GM18508 (cell line): ENCODE results near the gene ABCF3.
"Not testable (repeated sequence)": the region's sequence is repeated elsewhere in the genome, so short reads cannot be mapped to it uniquely, and the experiment has no call there.

Experiments used
- ATAC-seq: cut with Tn5 transposase; IDR thresholded peaks from one replicate; pipeline ENCODE4 v1.9.1; 2021; ENCODE audit warnings: moderate number of reproducible peaks; ENCODE audit not compliant: insufficient read depth, unreplicated experiment

The ABCF3 gene, protein sequence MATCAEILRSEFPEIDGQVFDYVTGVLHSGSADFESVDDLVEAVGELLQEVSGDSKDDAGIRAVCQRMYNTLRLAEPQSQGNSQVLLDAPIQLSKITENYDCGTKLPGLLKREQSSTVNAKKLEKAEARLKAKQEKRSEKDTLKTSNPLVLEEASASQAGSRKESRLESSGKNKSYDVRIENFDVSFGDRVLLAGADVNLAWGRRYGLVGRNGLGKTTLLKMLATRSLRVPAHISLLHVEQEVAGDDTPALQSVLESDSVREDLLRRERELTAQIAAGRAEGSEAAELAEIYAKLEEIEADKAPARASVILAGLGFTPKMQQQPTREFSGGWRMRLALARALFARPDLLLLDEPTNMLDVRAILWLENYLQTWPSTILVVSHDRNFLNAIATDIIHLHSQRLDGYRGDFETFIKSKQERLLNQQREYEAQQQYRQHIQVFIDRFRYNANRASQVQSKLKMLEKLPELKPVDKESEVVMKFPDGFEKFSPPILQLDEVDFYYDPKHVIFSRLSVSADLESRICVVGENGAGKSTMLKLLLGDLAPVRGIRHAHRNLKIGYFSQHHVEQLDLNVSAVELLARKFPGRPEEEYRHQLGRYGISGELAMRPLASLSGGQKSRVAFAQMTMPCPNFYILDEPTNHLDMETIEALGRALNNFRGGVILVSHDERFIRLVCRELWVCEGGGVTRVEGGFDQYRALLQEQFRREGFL

DNA sequence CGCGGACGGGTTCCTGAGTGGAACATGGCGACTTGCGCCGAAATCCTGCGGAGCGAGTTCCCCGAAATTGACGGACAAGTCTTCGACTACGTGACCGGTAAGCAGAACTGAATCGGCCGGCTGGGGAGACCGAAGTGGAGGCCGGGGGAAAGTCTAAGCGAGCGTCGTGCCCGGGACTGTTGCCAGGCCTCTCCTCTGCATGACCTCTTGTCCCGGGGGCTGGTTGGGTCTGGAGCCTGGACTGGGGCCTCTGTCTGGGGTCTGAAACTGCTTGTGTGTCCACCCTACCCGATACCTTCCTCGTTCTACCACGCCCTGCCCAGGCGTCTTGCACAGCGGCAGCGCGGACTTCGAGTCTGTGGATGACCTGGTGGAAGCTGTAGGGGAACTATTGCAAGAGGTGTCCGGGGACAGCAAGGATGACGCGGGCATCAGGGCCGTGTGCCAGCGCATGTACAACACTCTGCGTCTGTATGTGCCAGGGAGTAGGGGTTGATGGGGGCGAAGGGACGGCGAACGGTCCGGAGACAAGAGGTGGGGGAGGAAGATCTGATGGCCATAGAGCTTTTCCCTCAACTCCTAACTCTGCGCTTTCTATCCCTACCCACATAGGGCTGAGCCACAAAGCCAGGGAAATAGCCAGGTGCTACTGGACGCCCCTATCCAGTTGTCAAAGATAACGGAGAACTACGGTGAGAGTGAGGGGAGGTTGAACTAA, at the start of gene ABCF3:
TSS of gene ABCF3 (plus strand) at position 16 of the 718 bp plus-strand sequence. CDS start at position 25, 9 bp downstream.
- ATAC-seq, result peak; percentile 7

DNA sequence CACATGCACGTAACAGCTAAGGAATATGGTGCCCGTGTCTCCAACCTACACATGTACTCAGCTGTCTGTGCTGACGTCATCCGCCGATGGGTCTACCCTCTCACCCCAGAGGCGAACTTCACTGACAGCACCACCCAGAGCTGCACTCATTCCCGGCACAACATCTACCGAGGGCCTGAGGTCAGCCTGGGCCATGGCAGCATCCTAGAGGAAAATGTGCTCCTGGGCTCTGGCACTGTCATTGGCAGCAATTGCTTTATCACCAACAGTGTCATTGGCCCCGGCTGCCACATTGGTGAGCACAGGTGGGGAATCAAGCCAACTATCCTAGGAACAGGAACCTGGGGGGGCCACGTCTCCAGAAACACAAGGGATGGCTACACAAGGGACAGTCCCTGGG, 45.6 kb upstream of the ABCF3 start:
- ATAC-seq, result no peak

DNA sequence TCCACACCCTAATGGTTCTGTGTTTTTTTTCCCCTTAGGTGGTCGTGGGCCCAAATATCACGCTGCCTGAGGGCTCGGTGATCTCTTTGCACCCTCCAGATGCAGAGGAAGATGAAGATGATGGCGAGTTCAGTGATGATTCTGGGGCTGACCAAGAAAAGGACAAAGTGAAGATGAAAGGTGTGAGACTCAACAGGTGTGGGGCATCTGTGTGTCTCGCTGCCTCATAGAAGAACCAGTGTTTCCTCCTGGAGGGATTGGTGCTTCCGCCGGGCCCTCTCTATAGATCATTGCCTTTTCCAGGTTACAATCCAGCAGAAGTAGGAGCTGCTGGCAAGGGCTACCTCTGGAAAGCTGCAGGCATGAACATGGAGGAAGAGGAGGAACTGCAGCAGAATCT, 43.8 kb upstream of the ABCF3 start:
- no peak for ATAC-seq

- no peak for ATAC-seq
These were observed 42.7 kb upstream of the ABCF3 start for GRCh38 chr3:184143327-184143726.

DNA sequence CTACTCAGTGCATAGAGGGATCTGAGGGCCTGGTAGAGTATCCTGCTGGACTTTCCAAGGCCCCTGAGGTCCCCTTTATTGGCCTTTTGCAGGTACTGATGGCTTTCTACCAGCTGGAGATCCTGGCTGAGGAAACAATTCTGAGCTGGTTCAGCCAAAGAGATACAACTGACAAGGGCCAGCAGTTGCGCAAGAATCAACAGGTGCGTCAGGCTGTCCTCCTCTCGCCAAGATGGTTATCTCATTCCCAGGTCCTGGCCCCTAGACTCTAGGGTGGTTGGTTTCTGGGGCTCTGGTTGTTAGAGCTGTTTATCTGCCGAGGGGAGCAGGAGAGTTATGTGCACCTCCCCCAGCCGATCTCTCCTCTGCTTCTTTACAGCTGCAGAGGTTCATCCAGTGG, 41.5 kb upstream of the ABCF3 start:
- no peak for ATAC-seq

- no peak for ATAC-seq
These were observed 40.9 kb upstream of the ABCF3 start for GRCh38 chr3:184145111-184145524.

- ATAC-seq, result no peak
These were observed 40.2 kb upstream of the ABCF3 start for GRCh38 chr3:184145751-184146270.

DNA sequence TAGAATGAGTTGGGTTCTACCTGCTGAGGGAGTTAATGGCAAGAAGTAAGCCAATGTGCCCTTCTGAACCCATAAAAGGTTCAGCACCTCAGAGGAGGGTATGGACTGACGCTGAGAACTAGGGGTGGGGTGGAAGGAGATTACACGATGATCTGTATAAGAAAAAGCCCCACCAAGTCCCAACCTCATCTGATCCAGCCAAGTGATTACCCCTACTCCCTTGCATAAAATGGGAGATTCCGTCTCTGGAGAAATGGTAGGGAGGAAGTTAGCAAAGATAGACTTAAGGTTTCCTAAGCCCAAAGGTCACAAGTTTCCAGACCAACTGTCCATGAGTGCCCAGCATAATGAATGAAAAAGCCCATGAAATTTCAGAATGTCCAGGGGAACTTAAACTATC, 37.9 kb upstream of the ABCF3 start:
- ATAC-seq, result no peak

DNA sequence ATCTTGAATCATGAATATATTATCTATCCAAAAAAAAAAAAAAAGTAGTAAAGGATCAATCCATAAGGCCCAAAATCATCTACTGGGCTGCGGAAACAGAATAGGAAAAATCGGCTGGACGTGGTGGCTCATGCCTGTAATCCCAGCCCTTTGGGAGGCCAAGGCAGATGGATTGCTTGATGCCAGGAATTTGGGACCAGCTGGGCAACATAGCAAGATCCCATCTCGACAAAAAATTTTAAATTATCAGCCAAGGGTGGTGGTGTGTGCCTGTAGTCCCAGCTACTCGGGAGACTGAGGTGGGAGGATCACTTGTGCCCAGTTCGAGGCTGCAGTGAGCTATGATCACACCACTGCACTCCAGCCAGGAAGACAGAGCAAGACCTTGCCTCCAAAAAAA, 36.9 kb upstream of the ABCF3 start:
- no peak for ATAC-seq

GRCh38 chr3:184149770-184150169, 36.2 kb upstream of the ABCF3 start:
- not testable (repeated sequence) for ATAC-seq

DNA sequence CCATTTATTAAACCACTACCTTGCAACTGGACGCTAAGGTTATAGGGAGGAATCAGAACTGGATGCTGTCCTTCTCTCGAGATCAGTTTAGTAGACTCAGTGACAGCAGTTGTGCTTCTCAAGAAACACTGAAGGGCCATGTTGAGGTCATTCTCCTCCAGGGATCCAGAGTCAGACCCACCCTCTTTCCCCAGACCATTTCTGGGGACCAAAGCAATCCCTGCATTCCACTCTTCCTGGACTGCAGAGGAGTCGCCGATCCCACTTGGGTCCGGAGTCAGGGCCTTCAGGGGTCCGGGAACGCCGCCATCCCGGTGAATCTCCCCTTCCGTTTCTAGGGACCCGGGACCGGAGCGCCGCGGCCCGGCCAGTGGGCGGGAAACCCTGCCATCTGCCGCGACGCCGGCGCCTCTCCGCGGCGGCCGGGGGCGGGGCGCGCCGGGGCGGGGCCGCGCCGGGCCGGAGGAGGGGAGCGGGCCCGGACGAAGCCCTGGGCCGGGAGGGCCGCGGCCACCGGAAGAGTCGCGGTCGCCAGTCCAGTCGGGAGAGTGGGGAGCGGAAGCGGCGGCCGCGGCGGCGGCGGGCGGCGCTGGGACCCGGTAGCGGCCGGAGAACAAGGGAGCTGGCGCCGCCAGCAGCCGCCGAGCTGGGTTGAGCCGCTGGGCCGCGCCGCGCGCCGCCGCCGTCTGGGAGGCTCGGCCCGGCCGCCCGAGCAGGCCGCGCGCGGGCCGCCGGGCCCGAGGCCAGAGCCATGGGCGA, 30.9 kb upstream of the ABCF3 start, which contains the start of gene DVL3:
TSS of gene DVL3 (plus strand) at position 493 of the 759 bp plus-strand sequence. CDS start at position 752, 259 bp downstream.
- ATAC-seq, result no peak

- no peak for ATAC-seq
These were observed 30.1 kb upstream of the ABCF3 start for GRCh38 chr3:184155644-184156521.

DNA sequence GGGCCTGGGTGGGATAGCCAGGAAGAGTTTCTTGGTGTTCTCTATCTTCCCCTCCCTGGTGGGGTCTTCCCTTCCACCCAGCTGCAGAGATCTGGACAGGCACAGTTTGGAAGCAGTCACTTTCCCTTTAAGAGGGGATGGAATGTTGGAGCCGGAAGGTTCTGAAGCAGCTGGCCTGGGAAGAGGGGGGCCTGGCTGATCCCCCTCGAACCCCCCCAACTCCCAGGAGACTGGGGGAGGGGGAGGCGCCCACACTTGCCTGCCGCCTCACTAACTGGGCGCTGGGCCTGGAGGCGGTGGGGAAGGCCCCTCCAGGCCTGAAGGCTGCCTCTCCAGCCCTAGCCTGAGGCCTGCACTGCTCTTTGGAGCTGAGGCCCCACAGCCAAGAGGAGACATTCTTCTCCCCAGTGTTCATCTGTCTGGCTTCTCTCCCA, 29.5 kb upstream of the ABCF3 start:
- ATAC-seq, result no peak

- no peak for ATAC-seq
These were observed 28.8 kb upstream of the ABCF3 start for GRCh38 chr3:184157206-184157605.

DNA sequence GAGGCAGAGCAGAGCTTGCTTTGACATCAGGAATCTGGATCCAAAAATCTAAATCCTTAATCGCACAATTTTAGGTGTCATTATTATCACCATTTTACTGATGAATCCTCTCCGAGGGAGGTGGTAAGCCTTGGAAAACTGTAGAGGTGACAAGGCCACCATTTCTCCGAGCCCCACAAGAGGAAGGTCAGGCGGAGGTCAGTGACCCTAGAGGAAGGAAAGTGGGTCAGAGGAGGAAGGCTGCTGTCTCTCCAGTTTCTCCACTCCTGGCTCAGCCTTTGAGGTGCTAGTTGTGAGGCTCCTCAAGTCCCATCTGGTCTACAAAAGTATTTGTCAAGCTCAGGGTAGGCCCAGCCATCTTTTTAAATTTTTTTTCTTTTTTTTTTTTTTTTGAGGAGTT, 27.6 kb upstream of the ABCF3 start:
- ATAC-seq, result no peak

DNA sequence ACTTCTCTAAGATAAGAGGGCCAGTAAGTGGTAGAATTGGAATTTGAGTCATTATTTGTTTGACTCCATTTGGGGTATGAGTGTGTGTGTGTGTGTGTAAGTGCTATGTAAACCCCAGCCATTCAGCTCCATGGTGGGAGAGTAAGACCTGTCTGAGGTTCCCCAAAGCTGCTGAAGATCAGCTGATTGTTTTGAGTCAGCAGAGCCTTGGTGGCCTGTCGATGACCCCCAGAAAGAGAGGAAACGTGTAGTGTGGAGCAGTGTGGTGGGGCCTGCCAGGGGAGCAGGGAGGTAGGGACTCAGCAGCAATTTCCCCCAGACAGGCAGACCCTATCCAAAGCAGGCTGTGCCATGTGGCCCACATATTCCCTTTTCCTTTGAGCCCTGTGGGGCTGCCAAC, 25.5 kb upstream of the ABCF3 start:
- no peak for ATAC-seq

GRCh38 chr3:184162571-184163070, 23.4 kb upstream of the ABCF3 start:
- ATAC-seq, result not testable (repeated sequence)

DNA sequence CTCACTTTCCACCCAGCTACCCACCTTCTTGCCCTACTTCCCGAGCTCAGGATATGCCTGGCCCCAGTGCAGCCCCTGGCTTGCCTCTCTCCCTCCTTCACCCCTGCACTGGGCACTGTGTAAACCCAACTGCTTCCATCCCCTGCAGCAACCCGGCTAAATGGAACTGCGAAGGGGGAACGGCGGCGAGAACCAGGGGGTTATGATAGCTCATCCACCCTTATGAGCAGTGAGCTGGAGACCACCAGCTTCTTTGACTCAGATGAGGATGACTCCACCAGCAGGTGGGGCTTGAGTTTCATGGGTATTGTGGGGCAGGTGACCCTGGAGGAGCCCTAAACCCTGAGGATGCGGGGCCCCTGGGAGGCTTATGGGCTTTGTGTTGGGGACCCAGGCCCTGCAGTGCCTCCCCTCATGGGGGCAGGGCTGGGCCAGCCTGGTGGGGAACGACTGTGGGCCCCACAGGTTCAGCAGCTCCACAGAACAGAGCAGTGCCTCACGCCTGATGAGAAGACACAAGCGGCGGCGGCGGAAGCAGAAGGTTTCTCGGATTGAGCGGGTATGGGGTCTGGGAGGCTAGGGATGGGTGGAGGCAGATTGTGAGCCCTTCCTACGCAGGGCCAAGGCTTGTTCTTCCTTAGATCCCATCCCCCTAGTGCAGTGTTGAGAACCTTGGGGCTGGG, 21.2 kb upstream of the ABCF3 start:
- ATAC-seq, result no peak
